HG03520 (cell line): ENCODE results near the gene BSN.

Experiments
- ATAC-seq: cut with Tn5 transposase; IDR thresholded peaks from one replicate; pipeline ENCODE4 v1.9.1; 2021; ENCODE audit warnings: mild to moderate bottlenecking, moderate library complexity; ENCODE audit not compliant: unreplicated experiment

Gene BSN

GRCh38 chr3:49652218-49652902, 98.1 kb downstream of the BSN start:
- ATAC-seq: no peak

GRCh38 chr3:49652903-49653415, 98.7 kb downstream of the BSN start:
- ATAC-seq: no peak

GRCh38 chr3:49653621-49654020, 99.3 kb downstream of the BSN start:
- no peak for ATAC-seq

- ATAC-seq: no peak
Observed at GRCh38 chr3:49654176-49654825, 100.0 kb downstream of the BSN start.

GRCh38 chr3:49654955-49655556, 100.8 kb downstream of the BSN start:
- ATAC-seq: no peak

GRCh38 chr3:49655731-49656285, 101.5 kb downstream of the BSN start:
- ATAC-seq: no peak

GRCh38 chr3:49656541-49657112, 102.3 kb downstream of the BSN start:
- ATAC-seq: no peak

GRCh38 chr3:49657208-49657915, 103.1 kb downstream of the BSN start:
- no peak for ATAC-seq

- ATAC-seq: no peak
Observed at GRCh38 chr3:49658711-49659110, 104.4 kb downstream of the BSN start.

GRCh38 chr3:49659756-49660155, 105.5 kb downstream of the BSN start:
- no peak for ATAC-seq

GRCh38 chr3:49661281-49661680, 107.0 kb downstream of the BSN start:
- no peak for ATAC-seq

GRCh38 chr3:49662021-49662420, 107.7 kb downstream of the BSN start:
- ATAC-seq: no peak

GRCh38 chr3:49662720-49663413, 108.6 kb downstream of the BSN start:
- ATAC-seq: no peak

GRCh38 chr3:49663831-49664230, 109.6 kb downstream of the BSN start:
- ATAC-seq: no peak

GRCh38 chr3:49664300-49664699, 110.0 kb downstream of the BSN start:
- no peak for ATAC-seq

- no peak for ATAC-seq
Observed at GRCh38 chr3:49665822-49666519, 111.7 kb downstream of the BSN start.

- no peak for ATAC-seq
Observed at GRCh38 chr3:49666592-49666991, 112.3 kb downstream of the BSN start.

- no peak for ATAC-seq
Observed at GRCh38 chr3:49667701-49668413, 113.6 kb downstream of the BSN start.

GRCh38 chr3:49668414-49668797, 114.1 kb downstream of the BSN start:
- no peak for ATAC-seq
